ENCODE measurements around the gene TTC1.

TTC1 gene

GRCh38 chr5:159971514-159971913, 37.4 kb upstream of the TTC1 start:
- H3K27me3 ChIP-seq (ENCODE audit: low read depth, low read length), result no peaks in the 10 kb centered on the region
- no peak overlapping the region for H2AFZ ChIP-seq (ENCODE audit: low read depth, low read length)
- TF ChIP-seq EZH2phosphoT487 (IDR thresholded peaks at IDR 0.05; ENCODE audit: low read depth), result no peak
- TF ChIP-seq, protein P1, sequence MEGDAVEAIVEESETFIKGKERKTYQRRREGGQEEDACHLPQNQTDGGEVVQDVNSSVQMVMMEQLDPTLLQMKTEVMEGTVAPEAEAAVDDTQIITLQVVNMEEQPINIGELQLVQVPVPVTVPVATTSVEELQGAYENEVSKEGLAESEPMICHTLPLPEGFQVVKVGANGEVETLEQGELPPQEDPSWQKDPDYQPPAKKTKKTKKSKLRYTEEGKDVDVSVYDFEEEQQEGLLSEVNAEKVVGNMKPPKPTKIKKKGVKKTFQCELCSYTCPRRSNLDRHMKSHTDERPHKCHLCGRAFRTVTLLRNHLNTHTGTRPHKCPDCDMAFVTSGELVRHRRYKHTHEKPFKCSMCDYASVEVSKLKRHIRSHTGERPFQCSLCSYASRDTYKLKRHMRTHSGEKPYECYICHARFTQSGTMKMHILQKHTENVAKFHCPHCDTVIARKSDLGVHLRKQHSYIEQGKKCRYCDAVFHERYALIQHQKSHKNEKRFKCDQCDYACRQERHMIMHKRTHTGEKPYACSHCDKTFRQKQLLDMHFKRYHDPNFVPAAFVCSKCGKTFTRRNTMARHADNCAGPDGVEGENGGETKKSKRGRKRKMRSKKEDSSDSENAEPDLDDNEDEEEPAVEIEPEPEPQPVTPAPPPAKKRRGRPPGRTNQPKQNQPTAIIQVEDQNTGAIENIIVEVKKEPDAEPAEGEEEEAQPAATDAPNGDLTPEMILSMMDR (IDR thresholded peaks at IDR 0.05; ENCODE audit: low read depth, low read length), result no peak
- no peaks in the 10 kb centered on the region for H3K36me3 ChIP-seq (replicated peaks; ENCODE audit: low read depth, low read length)
- H3K4me1 ChIP-seq (ENCODE audit: low read length), result no peaks in the 10 kb centered on the region
- no peaks in the 10 kb centered on the region for H3K79me2 ChIP-seq (ENCODE audit: low read length)
- no peaks in the 10 kb centered on the region for H3K9me3 ChIP-seq (ENCODE audit: insufficient read depth, low read length)
- no peak overlapping the region for H3K4me3 ChIP-seq (ENCODE audit: low read length)
- H3K9ac ChIP-seq (ENCODE audit: low read length), result no peak overlapping the region
- H3K27ac ChIP-seq (ENCODE audit: low read length), result no peak overlapping the region
- no peak overlapping the region for H3K4me2 ChIP-seq (ENCODE audit: low read length)
- no peaks in the 10 kb centered on the region for H4K20me1 ChIP-seq (ENCODE audit: insufficient read depth, low read length)

- no peak overlapping the region for H2AFZ ChIP-seq (ENCODE audit: low read depth, low read length)
- H3K4me3 ChIP-seq (ENCODE audit: low read length), result no peak overlapping the region
These were observed 36.9 kb upstream of the TTC1 start for GRCh38 chr5:159971931-159972461.

DNA sequence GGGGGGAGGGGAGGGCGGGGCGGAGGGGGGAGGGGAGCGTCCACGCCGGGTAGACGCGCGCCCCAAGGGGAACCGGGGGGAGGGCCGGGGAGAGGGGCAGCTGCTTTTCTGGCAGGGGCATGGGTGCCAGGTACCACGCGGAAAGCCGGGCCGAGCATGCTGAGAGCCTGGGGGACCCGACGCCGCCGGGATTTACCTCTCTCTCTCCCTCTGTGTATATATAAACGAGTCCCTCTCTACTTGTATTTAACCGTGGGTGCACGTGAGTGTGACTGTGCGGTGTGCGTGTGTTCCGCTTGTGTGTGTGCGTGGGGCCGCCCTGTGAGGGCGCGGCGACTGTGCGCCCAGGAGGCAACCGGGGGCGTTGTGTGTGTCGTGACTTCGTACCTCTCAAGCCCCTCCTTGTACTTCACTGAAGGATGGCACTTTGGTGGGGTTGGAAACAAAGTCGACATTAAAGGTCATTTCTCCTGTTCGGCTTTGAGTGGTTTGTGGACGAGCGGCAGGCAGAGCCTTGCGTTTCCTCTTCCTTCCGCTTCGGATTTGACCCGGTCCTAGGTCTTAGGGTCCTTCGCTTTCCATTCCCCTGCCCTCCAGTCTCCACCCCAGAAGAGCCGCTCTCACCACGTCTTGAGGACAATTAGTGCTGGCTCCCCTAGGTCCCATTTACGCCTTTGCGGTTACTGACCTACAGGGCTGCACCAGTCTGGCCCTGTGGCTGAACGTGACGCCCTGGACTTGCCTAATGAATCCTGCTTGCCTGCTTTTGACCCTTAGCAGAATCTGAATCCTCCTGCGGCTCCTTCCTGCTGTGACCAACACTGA, 36.2 kb upstream of the TTC1 start:
- Histone ChIP-seq H4K20me1 (ENCODE audit: insufficient read depth, low read length) (no peaks in the 10 kb centered on the region), H3K4me1 (ENCODE audit: low read length) (no peaks in the 10 kb centered on the region), H3K36me3 (replicated peaks; ENCODE audit: low read depth, low read length) (no peaks in the 10 kb centered on the region), H2AFZ (ENCODE audit: low read depth, low read length) (no peak overlapping the region), H3K9ac (ENCODE audit: low read length) (no peak overlapping the region), H3K79me2 (ENCODE audit: low read length) (no peaks in the 10 kb centered on the region), H3K4me3 (ENCODE audit: low read length) (no peak overlapping the region), H3K9me3 (ENCODE audit: insufficient read depth, low read length) (no peaks in the 10 kb centered on the region), H3K27ac (ENCODE audit: low read length) (no peak overlapping the region), H3K4me2 (ENCODE audit: low read length) (no peak overlapping the region), H3K27me3 (ENCODE audit: low read depth, low read length) (no peaks in the 10 kb centered on the region)
- no peak for TF ChIP-seq EZH2phosphoT487 (IDR thresholded peaks at IDR 0.05; ENCODE audit: low read depth)
- TF ChIP-seq, protein P1 (IDR thresholded peaks at IDR 0.05; ENCODE audit: low read depth, low read length), result no peak

More at GRCh38 chr5:159971931-159972461, 36.9 kb upstream of the TTC1 start:
- H3K4me2 ChIP-seq (ENCODE audit: low read length), result no peak overlapping the region
- TF ChIP-seq, protein P1 (IDR thresholded peaks at IDR 0.05; ENCODE audit: low read depth, low read length), result no peak
- no peak for TF ChIP-seq EZH2phosphoT487 (IDR thresholded peaks at IDR 0.05; ENCODE audit: low read depth)
- H4K20me1 ChIP-seq (ENCODE audit: insufficient read depth, low read length), result no peaks in the 10 kb centered on the region
- no peaks in the 10 kb centered on the region for H3K79me2 ChIP-seq (ENCODE audit: low read length)
- H3K36me3 ChIP-seq (replicated peaks; ENCODE audit: low read depth, low read length), result no peaks in the 10 kb centered on the region
- no peaks in the 10 kb centered on the region for H3K27me3 ChIP-seq (ENCODE audit: low read depth, low read length)
- H3K9me3 ChIP-seq (ENCODE audit: insufficient read depth, low read length), result no peaks in the 10 kb centered on the region
- no peak overlapping the region for H3K9ac ChIP-seq (ENCODE audit: low read length)
- H3K27ac ChIP-seq (ENCODE audit: low read length), result no peak overlapping the region
- H3K4me1 ChIP-seq (ENCODE audit: low read length), result no peaks in the 10 kb centered on the region

- Histone ChIP-seq H3K4me2 (ENCODE audit: low read length) (no peak overlapping the region), H3K4me1 (ENCODE audit: low read length) (no peaks in the 10 kb centered on the region), H4K20me1 (ENCODE audit: insufficient read depth, low read length) (no peaks in the 10 kb centered on the region), H3K27ac (ENCODE audit: low read length) (no peak overlapping the region), H3K27me3 (ENCODE audit: low read depth, low read length) (no peaks in the 10 kb centered on the region), H2AFZ (ENCODE audit: low read depth, low read length) (no peak overlapping the region), H3K36me3 (replicated peaks; ENCODE audit: low read depth, low read length) (no peaks in the 10 kb centered on the region), H3K79me2 (ENCODE audit: low read length) (no peaks in the 10 kb centered on the region), H3K4me3 (ENCODE audit: low read length) (no peak overlapping the region), H3K9me3 (ENCODE audit: insufficient read depth, low read length) (no peaks in the 10 kb centered on the region), H3K9ac (ENCODE audit: low read length) (no peak overlapping the region)
- TF ChIP-seq EZH2phosphoT487 (IDR thresholded peaks at IDR 0.05; ENCODE audit: low read depth), result no peak
- TF ChIP-seq, protein P1 (IDR thresholded peaks at IDR 0.05; ENCODE audit: low read depth, low read length), result no peak
These were observed 33.4 kb upstream of the TTC1 start for GRCh38 chr5:159975462-159976019.
